IMR-90 (cell line): ENCODE measurements around the gene CHD9. TPM values are rescaled to one million over a fixed set of nuclear protein-coding genes. Genes with fewer than 3 reads are reported as not detected.

Experiments
- ATAC-seq: fragments of 200-7000 bp; cut with Tn5 transposase; 2 replicates; pipeline ENCODE4 v1.9.1; 2020; ENCODE audit warnings: low read depth, mild to moderate bottlenecking, moderate library complexity
- BruUV-seq: library from RNA; stranded (reverse); fragments of 400-500 nt; replicated peaks from 2 replicates; lab custom pipeline; 2021; lab: Mats Ljungman, UMichigan
- CTCF ChIA-PET: fragments of 300-600 bp; formaldehyde crosslinking; extraction: SDS; loops from one replicate; lab custom pipeline; 2021; ENCODE audit warnings: antibody characterized with exemption; lab: Yijun Ruan, JAX
- POLR2A ChIA-PET: fragments of 300-600 bp; sonication (Branson Sonifier 250); formaldehyde crosslinking; loops from one replicate; lab custom pipeline; 2022; ENCODE audit warnings: antibody characterized with exemption; ENCODE audit not compliant: unreplicated experiment; lab: Charles Lee
- DNase-seq: peaks from one replicate; pipeline ENCODE4 v3.0.0; 2013
- H2AFZ ChIP-seq: replicated peaks from 2 replicates; pipeline ENCODE3; 2013; ENCODE audit warnings: low read length, mild to moderate bottlenecking; ENCODE audit not compliant: poor library complexity
- H2AK5ac ChIP-seq: 2 replicates; pipeline ENCODE4 v1.6.1; 2013; ENCODE audit warnings: low read depth, low read length, inconsistent platforms
- H2AK9ac ChIP-seq: replicated peaks from 2 replicates; pipeline ENCODE3; 2013; ENCODE audit warnings: mild to moderate bottlenecking, low read depth, low read length, moderate library complexity; ENCODE audit not compliant: poor library complexity
- H2BK120ac ChIP-seq: 2 replicates; pipeline ENCODE4 v1.6.1; 2013; ENCODE audit warnings: low read depth, low read length, inconsistent platforms
- H2BK15ac ChIP-seq: 3 replicates; pipeline ENCODE4 v1.6.1; 2013; ENCODE audit warnings: low read depth, low read length, inconsistent platforms
- H2BK20ac ChIP-seq: 2 replicates; pipeline ENCODE4 v1.6.1; 2013; ENCODE audit warnings: low read depth, mild to moderate bottlenecking, inconsistent platforms, low read length, moderate library complexity
- H2BK5ac ChIP-seq: 2 replicates; pipeline ENCODE4 v1.6.1; 2013; ENCODE audit warnings: mild to moderate bottlenecking, low read depth, low read length, inconsistent platforms; ENCODE audit not compliant: poor library complexity, severe bottlenecking
- H3K14ac ChIP-seq: replicated peaks from 2 replicates; pipeline ENCODE4 v1.6.1; 2013; ENCODE audit warnings: low read depth, low read length, inconsistent platforms
- H3K18ac ChIP-seq: 2 replicates; pipeline ENCODE4 v1.6.1; 2013; ENCODE audit warnings: low read depth, low read length, control low read depth
- H3K23ac ChIP-seq: 2 replicates; pipeline ENCODE4 v1.6.1; 2013; ENCODE audit warnings: low read depth, low read length, inconsistent platforms
- H3K27ac ChIP-seq: 2 replicates; pipeline ENCODE4 v1.5.1; 2013; ENCODE audit warnings: mild to moderate bottlenecking, control low read depth, low read length; ENCODE audit not compliant: insufficient read depth
- H3K27me3 ChIP-seq: 2 replicates; pipeline ENCODE4 v1.6.1; 2013; ENCODE audit warnings: low read length; ENCODE audit not compliant: control insufficient read depth, insufficient read depth
- H3K36me3 ChIP-seq: 2 replicates; pipeline ENCODE4 v1.6.1; 2013; ENCODE audit warnings: low read length, mixed read lengths; ENCODE audit not compliant: control insufficient read depth, insufficient read depth
- H3K4ac ChIP-seq: 2 replicates; pipeline ENCODE4 v1.6.1; 2013; ENCODE audit warnings: low read depth, low read length, inconsistent platforms
- H3K4me1 ChIP-seq: 2 replicates; pipeline ENCODE4 v1.6.1; 2013; ENCODE audit warnings: low read length, mixed read lengths; ENCODE audit not compliant: control insufficient read depth, insufficient read depth
- H3K4me2 ChIP-seq: 2 replicates; pipeline ENCODE4 v1.6.1; 2013; ENCODE audit warnings: low read depth, mild to moderate bottlenecking, control low read depth, low read length, moderate library complexity
- H3K4me3 ChIP-seq: 2 replicates; pipeline ENCODE4 v1.5.1; 2013; ENCODE audit warnings: low read depth, mild to moderate bottlenecking, control low read depth, low read length, moderate library complexity; ENCODE audit not compliant: insufficient read depth
- H3K56ac ChIP-seq: 2 replicates; pipeline ENCODE4 v1.6.1; 2013; ENCODE audit warnings: low read length, inconsistent platforms; ENCODE audit not compliant: insufficient read depth; ENCODE audit errors: extremely low read depth
- H3K79me1 ChIP-seq, 2 experiments: 2 replicates each; pipeline ENCODE4 v1.6.1; 2013; ENCODE audit warnings: low read length in 2 of 2, inconsistent platforms in 1 of 2, low read depth in 1 of 2
- H3K9ac ChIP-seq: 2 replicates; pipeline ENCODE4 v1.6.1; 2013; ENCODE audit warnings: low read depth, low read length, control low read depth
- H3K9me1 ChIP-seq: 2 replicates; pipeline ENCODE4 v1.6.1; 2013; ENCODE audit warnings: low read length, inconsistent platforms; ENCODE audit not compliant: insufficient read depth
- H3K9me3 ChIP-seq: 2 replicates; pipeline ENCODE4 v1.6.1; 2013; ENCODE audit warnings: low read length; ENCODE audit not compliant: control insufficient read depth, insufficient read depth
- H4K20me1 ChIP-seq: 2 replicates; pipeline ENCODE4 v1.6.1; 2013; ENCODE audit warnings: low read length, inconsistent platforms; ENCODE audit not compliant: insufficient read depth
- H4K5ac ChIP-seq: 2 replicates; pipeline ENCODE4 v1.6.1; 2013; ENCODE audit warnings: mild to moderate bottlenecking, low read depth, low read length, control low read depth
- H4K8ac ChIP-seq, 2 experiments: 2 replicates each; pipeline ENCODE4 v1.6.1; 2013; ENCODE audit warnings: low read depth in 2 of 2, low read length in 2 of 2, control low read depth in 1 of 2, inconsistent platforms in 1 of 2
- H4K91ac ChIP-seq: 2 replicates; pipeline ENCODE4 v1.6.1; 2013; ENCODE audit warnings: low read depth, low read length, inconsistent platforms; ENCODE audit not compliant: insufficient read depth
- BHLHE40 ChIP-seq: fragments of 150-350 bp; IDR thresholded peaks from 2 replicates; pipeline ENCODE4 v1.6.1; 2016; ENCODE audit warnings: mild to moderate bottlenecking, low read depth, low read length
- CEBPB ChIP-seq: IDR thresholded peaks from 2 replicates; pipeline ENCODE4 v1.6.1; 2012; ENCODE audit warnings: low read depth, low read length, improper control_type of control experiment
- CHD1 ChIP-seq: IDR thresholded peaks from 2 replicates; pipeline ENCODE4 v1.6.1; 2012; ENCODE audit warnings: low read depth, low read length, improper control_type of control experiment
- CTCF ChIP-seq: conservative IDR thresholded peaks from 2 replicates; pipeline ENCODE4 v1.5.1; 2012; ENCODE audit warnings: mild to moderate bottlenecking, low read depth, low read length, improper control_type of control experiment
- ELK1 ChIP-seq: fragments of 150-350 bp; IDR thresholded peaks from 2 replicates; pipeline ENCODE4 v1.6.1; 2016; ENCODE audit warnings: low read depth, mild to moderate bottlenecking, low read length, moderate library complexity, borderline replicate concordance
- FOS ChIP-seq: fragments of 150-350 bp; IDR thresholded peaks from 2 replicates; pipeline ENCODE4 v1.6.1; 2016; ENCODE audit warnings: low read depth, low read length
- MAFK ChIP-seq: IDR thresholded peaks from 2 replicates; pipeline ENCODE4 v1.6.1; 2012; ENCODE audit warnings: low read depth, low read length, improper control_type of control experiment
- MAZ ChIP-seq: IDR thresholded peaks from 2 replicates; pipeline ENCODE4 v1.6.1; 2012; ENCODE audit warnings: low read depth, mild to moderate bottlenecking, low read length, improper control_type of control experiment, moderate library complexity, borderline replicate concordance
- MXI1 ChIP-seq: IDR thresholded peaks from 2 replicates; pipeline ENCODE4 v1.6.1; 2012; ENCODE audit warnings: low read depth, mild to moderate bottlenecking, low read length, moderate library complexity, borderline replicate concordance
- NFE2L2 ChIP-seq: fragments of 150-350 bp; IDR thresholded peaks from 2 replicates; pipeline ENCODE4 v1.6.1; 2016; ENCODE audit warnings: low read depth, mild to moderate bottlenecking, low read length
- POLR2A ChIP-seq: IDR thresholded peaks from 2 replicates; pipeline ENCODE4 v1.6.1; 2012; ENCODE audit warnings: mild to moderate bottlenecking, low read depth, low read length
- RAD21 ChIP-seq: IDR thresholded peaks from 2 replicates; pipeline ENCODE4 v1.6.1; 2012; ENCODE audit warnings: low read length, improper control_type of control experiment
- RCOR1 ChIP-seq: IDR thresholded peaks from 2 replicates; pipeline ENCODE4 v1.6.1; 2012; ENCODE audit warnings: mild to moderate bottlenecking, low read length, improper control_type of control experiment; ENCODE audit not compliant: insufficient replicate concordance
- RFX5 ChIP-seq: IDR thresholded peaks from 2 replicates; pipeline ENCODE4 v1.8.0; 2012; ENCODE audit warnings: low read depth, mild to moderate bottlenecking, low read length, moderate library complexity
- SMC3 ChIP-seq: fragments of 150-350 bp; IDR thresholded peaks from 2 replicates; pipeline ENCODE4 v1.6.1; 2016; ENCODE audit warnings: low read depth, mild to moderate bottlenecking, antibody characterized with exemption, low read length, moderate library complexity
- USF2 ChIP-seq: fragments of 150-350 bp; IDR thresholded peaks from 2 replicates; pipeline ENCODE4 v1.6.1; 2017; ENCODE audit warnings: mild to moderate bottlenecking, antibody characterized with exemption, low read length, low read depth
- WGBS, 2 experiments: methylation state at CpG; one replicate each; pipeline versions ENCODE4 v1.1.5 to v1.1.7; 2013; ENCODE audit warnings: missing lambda C conversion rate in 2 of 2; ENCODE audit not compliant: insufficient read length in 1 of 2; ENCODE audit errors: extremely low coverage in 2 of 2; 5-methylcytosine and 5-hydroxymethylcytosine counted together
- dilution Hi-C: fragments of 300-500 bp; cut with HindIII; formaldehyde crosslinking; loops from one replicate; pipeline ENCODE4 v1.14.3; 2018; ENCODE audit warnings: low sequenced_read_pairs; ENCODE audit not compliant: unreplicated experiment
- in situ Hi-C: fragments of 300-500 bp; cut with MboI; formaldehyde crosslinking; loops from 3 replicates; pipeline ENCODE4 v1.14.3; 2019; ENCODE audit warnings: low sequenced_read_pairs, inconsistent platforms, mixed read lengths
- intact Hi-C: fragments of 100-400 bp; cut with micrococcal nuclease; formaldehyde crosslinking; loops from 2 replicates; pipeline ENCODE4 v1.10.0; 2022
- polyA plus RNA-seq, 3 experiments: library from polyadenylated mRNA; depleted of rRNA; stranded (reverse); fragments of >200 nt; gene quantifications; 2 replicates each; pipeline ENCODE4 v1.2.3, GENCODE V29; 2012; ENCODE audit warnings: low replicate concordance in 1 of 3
- total RNA-seq: library from RNA; depleted of rRNA; stranded (reverse); fragments of >200 nt; gene quantifications from 2 replicates; pipeline ENCODE4 v1.2.3, GENCODE V29; 2012

Gene CHD9
- total and polyA plus RNA-seq, 2 of the 4 experiments (the other 2 are of a cell fraction), result 9.1 to 48.8 TPM

- Histone ChIP-seq H2BK20ac (no peak overlapping the region), H2AK9ac (no peak overlapping the region), H2AK5ac (no peak overlapping the region), H3K18ac (no peak overlapping the region), H3K9ac (no peak overlapping the region), H3K14ac (no peak overlapping the region), H3K4me2 (no peak overlapping the region), H4K8ac (no peak overlapping the region), H2BK15ac (no peak overlapping the region), H3K27ac (no peak overlapping the region), H3K4me1 (peaks cover 3% of the 10 kb centered on the region), H3K79me1 (peaks cover 31 to 72% of the 10 kb centered on the region in 2 experiments), H3K4ac (no peak overlapping the region), H3K9me1 (peaks cover 6% of the 10 kb centered on the region; the same call in 1 of the 2 replicates), H3K9me3 (no peaks in the 10 kb centered on the region), H2BK120ac (no peak overlapping the region), H2BK5ac (no peak overlapping the region), H4K91ac (no peak overlapping the region), H2AFZ (no peak overlapping the region), H3K27me3 (no peaks in the 10 kb centered on the region), H3K4me3 (no peak overlapping the region), H3K23ac (0 out of 2 replicates have a peak overlapping the region, but pooled peaks have one; percentile 34), H3K56ac (no peak overlapping the region), H4K5ac (no peak overlapping the region), H3K36me3 (no peaks in the 10 kb centered on the region; the same call in 1 of the 2 replicates), H4K20me1 (peaks cover 3% of the 10 kb centered on the region; the same call in 1 of the 2 replicates)
- WGBS, 2 experiments, result 80% methylated on average over 1 of the region's 5 CpGs; no CpG with 5 or more reads in 1 of the 2 experiments
- ATAC-seq (no peak), DNase-seq (no peak)
- ChIA-PET CTCF (no interaction called here), POLR2A (no interaction called here)
- in situ Hi-C loops (loop anchor here (5.0 to 25.0 kb wide), 3 partner anchors 66 to 1174 kb away; partner anchors contain the start of gene RBL2), dilution Hi-C loops (no loop called here), intact Hi-C loops (no loop called here)
- BruUV-seq, result no TSS peak
- TF ChIP-seq MAFK (no peak), CHD1 (no peak), RFX5 (no peak), CTCF (no peak), FOS (no peak), RAD21 (no peak), NFE2L2 (no peak), SMC3 (no peak), USF2 (no peak), RCOR1 (no peak), MXI1 (no peak), CEBPB (no peak), ELK1 (no peak), BHLHE40 (no peak), MAZ (no peak), POLR2A (no peak)
Observed at GRCh38 chr16:53061256-53061655, 6.5 kb downstream of the CHD9 start.
